NCI-H2029 (cell line): ENCODE results near the gene WDR37.

Experiments
- DNase-seq: peaks from one replicate; lab custom pipeline; 2025; lab: John Stamatoyannopoulos, UW

WDR37 gene

DNA sequence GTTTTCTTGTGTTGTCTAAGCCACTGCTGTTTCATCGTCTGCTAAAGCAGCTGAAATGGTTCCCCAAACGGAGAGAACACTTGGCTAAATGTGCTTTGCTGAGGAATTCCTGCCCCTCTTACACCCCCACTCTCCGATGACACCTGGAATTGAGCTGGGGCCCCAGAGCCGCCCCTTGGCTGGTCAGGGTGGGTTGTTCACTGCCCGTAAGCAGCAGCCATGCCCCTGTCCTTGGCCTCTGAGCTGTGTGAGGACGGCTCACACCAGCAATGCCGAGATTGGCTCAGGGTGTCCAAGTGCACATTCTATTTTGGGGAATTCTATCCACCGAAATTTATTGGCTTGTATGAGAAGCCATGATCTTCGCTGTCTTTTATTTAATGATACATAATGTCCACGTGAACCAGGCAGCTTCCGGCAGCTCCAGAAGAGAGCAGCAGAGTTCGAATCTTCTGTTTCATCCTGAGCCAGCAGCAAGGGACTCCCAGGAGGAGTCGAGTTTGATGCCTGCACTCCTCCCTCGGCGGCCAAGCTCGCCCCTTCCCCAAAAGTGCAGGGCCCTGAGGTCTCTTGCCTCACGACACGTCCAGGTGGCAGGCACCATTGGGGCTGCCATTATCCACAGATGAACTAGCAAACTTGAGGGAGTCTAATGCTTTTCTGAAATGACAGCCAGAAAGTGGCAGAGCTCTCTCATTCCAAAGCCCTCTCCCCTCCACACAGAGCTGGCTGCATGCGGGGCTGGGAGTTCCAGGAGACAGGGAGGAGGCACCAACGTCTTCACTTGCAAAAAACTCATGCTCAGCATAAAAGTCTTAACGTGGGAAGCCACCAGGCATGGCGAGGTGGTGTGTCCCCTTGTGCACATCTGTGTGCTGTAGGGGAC lies 114.0 kb downstream of the WDR37 start:
- DNase-seq, result no peak

DNA sequence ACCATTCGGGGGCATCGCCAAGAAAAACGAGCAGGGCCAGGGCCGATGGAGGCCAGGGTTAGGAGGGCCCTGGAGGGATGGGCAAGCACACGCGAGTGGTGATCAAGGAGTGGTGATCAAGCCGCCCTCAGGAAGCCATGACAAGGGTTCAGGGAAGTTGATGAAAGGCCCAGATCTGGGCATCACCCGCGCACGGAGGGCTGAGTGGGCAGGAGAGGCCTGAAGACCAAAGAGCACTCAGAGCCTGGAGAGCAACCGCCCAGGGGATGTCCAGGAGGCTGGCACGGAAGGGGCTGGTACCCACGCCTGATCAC lies 114.6 kb downstream of the WDR37 start:
- DNase-seq, result no peak

DNA sequence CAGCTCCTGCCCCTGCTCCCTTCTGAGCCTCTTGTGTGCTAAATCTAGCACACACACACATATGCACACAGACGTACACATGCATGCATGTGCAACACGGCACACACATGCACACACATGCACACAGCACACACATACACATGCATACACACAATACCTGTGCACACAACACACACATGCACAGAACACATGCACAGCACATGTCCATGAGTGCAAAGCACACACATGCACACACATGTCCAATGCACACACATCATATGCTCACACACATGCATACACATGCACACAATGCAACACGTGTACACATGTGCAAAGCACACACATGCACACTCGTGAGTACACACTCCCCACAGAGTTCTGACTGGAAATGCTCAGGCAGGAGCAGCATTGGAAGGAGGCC lies 115.0 kb downstream of the WDR37 start:
- no peak for DNase-seq

DNA sequence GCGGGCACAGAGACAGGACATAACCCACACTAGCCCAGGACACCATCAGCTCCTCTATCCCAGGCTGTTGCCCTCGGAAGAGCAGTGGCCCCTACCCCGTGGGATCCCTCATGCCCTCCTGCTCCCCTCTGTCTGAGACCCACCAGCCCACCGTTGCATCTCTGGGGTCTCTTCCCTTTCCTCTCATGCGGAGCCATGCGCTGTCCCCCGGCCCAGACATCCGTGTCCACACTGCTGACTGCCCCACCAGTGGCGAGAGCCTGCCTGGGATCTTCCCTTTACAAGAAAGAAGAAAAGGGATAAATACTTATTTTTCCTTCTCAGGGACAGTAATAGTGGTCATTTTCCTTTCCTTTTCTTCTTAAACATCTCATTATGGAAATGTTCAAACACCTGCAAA lies 115.4 kb downstream of the WDR37 start:
- DNase-seq, result no peak

DNA sequence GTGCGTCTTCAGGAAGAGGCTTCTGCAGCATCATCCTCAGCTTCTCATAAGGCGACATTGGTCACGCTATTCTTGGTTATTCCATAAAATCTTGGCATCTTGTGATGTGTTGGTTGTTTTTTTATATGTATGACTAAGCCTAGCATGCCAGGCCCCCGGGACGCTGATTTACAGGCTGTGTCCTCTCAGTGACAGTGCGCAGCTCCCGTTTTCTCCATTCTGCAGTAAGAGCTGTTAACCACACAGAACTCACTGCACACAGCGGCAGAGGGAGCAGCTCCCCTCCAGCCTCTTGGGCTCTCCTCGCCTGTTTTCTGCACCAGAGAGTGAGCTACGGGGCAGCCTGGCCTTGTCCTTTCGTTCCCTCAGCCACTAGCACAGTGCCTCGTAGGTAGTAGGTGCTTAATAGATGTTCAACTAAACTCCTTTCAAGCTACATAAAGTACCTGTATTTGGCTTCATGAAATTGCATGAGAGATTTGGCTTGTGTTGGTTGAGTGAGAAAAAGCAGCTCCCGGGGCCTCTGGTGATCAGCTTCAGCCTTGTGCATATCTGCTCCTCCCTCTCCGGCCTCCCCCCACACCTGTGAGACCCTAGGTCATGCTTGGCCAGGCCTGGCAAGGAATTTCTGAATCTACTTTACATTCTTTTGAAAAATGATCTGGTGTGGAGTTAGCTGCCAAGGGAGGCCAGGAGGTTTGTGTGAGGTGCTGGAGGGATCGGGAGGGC lies 116.2 kb downstream of the WDR37 start:
- DNase-seq, result no peak

DNA sequence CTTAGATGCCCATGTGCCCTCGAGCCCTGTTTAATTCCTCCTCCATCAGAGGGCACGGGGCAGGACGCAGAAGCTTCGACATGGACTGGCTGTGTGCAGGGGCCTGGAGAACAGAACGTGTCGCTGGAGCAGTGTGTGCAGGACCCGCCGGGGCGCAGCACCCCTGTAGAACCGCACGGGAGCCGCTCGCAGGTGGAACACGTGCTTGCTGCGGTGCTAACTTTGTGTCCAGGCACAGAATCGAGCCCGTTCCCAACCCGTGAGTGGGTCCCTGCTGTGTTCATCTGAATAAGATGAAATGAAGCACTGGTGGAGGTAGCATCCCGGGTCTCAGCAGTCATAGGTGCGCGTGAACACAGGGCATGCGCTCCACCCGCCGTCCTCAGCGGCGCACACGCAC lies 116.9 kb downstream of the WDR37 start:
- no peak for DNase-seq

DNA sequence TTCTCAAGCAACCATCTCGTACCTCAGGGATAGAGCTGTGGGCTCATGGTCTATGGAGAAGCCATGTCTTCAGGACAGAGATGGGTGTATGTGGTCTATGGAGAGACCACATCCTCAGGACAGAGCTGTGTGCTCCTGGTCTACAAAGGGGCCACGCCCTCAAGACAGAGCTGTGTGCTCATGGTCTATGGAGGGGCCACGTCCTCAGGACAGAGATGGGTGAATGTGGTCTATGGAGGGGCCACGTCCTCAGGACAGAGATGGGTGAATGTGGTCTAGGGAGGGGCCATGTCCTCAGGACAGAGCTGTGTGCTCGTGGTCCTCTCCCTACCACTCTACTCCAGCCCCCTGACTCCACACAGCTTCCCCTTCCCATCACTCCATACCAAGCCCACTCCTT lies 117.8 kb downstream of the WDR37 start:
- DNase-seq, result no peak

DNA sequence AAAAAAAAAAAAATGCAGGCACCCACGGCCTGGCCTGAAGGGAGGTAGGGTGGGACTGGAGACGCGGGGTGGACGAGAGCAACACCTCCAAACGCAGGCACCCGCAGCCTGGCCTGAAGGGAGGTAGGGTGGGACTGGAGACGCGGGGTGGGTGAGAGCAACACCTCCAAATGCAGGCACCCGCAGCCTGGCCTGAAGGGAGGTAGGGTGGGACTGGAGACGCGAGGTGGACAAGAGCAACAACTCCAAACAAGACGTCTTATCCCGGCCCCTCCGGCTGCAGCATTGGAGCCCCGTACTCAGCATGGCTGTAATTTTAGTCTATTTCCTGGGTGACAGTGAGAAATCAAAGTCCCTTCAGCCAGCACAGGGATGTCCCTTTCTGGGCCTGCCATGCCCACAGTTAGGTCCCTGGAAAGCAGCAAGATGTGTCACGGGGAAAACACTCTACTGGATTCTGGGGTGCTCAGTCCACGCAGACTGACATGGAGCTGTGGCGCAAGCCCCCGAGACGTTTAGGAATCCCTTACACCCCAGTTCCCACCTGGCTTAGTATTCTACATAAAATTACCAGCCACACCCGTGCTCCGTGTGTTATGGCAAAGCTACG lies 119.9 kb downstream of the WDR37 start:
- no peak for DNase-seq

DNA sequence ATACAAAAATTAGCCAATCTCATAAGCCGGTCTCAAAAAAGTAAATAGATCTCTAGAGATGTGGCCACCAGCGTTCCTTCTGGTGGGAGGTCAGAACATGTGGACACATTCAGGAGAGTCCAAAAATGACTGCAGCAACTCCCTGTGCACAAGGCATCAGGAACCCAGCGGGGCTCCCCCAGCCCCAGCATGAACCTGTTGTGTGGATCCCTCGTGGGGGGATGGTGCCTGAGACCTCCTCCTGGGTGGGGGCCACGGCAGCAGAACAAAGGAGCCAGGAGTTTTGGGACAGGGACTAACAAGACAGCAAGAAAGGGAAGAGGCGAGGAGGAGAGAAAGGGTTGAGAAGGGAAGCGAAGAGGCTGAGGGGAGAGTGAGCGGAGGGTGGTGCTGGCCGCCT lies 121.8 kb downstream of the WDR37 start:
- no peak for DNase-seq

DNA sequence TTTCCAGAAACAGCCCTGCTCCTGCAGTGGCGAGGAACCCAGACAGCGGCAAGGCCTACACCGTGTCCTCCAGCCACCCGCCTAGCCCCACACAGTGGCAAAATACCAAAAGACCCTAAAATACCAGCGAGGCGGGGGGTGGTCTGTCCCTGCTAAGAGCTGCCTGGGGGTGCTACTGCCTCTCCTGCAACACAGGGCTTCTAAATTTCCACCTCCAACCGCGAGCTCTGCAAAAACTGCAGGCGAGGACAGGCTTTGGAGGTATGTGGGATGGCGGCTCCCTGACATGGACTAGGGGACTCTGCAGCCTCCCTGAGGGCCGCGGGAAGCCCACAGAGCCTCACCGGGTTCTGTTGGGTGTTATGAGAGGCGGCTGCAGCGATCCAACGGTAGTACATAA lies 122.3 kb downstream of the WDR37 start:
- DNase-seq, result no peak

DNA sequence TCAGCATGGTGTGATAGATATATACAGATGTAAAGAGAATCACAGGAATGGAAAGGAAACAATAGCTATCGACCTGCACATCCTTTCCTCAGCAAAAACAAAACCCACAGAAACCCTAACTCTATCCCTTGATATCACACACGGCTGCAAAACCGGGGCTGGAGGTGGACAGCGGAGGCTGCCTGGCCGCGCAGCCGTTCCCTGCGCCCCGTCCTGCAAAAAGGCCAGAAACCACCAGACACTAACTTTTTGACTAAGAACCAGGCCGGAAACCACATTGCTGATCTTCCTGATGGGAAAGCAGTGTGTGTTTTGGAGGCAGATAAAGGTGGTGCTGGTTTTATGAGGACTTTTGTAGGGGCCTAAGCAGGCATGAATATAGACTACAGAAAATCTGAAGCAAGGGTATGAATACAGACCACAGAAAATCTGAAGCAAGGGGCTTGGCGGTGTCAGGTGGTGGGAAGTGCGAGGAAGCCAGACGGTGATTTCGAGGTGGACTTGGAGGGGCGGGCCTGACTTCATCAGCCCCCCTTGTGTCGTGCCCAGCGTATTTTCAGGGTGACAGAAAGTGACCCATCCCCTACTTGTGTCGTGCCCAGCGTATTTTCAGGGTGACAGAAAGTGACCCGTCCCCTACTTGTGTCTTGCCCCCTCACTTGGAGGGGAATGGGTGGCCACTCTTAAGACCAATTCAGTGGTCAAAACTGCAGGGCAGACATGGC lies 123.3 kb downstream of the WDR37 start:
- DNase-seq, result no peak

DNA sequence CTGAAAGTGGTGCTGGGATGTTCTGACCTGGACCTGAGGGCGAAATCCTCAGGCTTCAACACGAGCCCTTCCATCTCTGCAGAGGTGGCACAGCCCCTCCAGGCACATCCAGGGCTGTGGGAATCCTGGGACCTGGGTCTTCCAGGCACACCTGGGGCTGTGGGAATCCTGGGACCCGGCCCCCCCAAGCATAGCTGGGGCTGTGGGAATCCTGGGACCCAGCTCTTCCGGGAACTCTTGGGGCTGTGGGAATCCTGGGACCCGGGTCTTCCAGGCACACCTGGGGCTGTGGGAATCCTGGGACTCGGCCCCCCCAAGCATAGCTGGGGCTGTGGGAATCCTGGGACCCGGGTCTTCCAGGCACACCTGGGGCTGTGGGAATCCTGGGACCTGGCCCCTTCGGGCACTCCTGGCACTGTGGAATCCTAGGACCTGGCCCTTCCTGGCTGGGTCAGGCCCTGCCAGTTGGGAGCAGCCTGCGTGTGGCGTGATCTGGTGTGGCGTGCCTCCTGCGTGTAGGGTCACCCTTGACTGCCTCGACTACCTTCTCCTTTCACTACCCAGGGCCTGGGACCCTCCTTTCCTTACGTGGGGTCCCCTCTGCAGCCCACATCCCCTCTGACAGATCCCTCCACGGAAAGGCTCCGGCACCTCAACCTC lies 124.0 kb downstream of the WDR37 start:
- no peak for DNase-seq

DNA sequence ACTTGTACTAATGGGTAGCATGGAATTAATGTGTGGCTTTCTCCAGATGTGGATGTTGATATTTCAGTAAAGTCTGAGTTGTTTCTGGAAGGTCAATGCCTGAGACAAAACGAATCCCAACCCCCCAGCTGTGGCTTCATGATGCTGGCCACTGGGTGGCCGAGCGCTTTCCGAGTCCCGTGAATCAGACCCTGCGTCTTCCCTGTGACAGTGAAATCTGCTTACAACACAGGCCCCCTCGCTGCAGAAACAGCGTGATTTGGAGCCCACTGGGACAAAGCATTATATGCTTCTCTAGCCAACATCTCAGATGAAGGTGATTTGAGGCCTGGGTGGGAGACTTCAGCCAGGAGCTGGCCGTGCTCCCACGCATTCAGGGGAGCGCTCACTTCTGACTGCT lies 124.7 kb downstream of the WDR37 start:
- DNase-seq, result no peak
